HuH-7.5 (cell line): ENCODE results near the gene CCL2.

Source experiments
- DNase-seq: peaks from one replicate; pipeline ENCODE4 v3.0.0; 2011; ENCODE audit warnings: low spot score

The CCL2 gene

DNA sequence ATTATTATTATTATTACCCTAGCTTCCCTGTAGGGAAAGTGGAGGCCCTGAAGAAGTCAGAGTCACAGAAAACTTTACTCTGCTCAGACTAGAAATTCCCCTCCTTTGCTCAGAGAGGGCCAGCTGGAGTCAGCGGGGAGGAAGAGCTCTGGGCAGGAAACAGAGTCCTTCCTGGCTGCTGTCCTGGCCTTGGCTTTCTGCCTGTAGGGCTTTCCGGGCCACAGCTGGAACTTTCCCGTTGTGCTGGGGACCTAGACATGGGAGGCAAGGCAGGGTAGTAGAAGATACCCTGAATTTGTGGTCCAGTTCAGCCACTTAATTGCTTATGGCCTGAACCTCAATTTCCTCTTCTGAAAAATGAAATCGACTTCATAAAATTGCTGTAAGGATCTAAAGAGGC, 14.0 kb upstream of the CCL2 start:
- no peak for DNase-seq

- no peak for DNase-seq
Observed at GRCh38 chr17:34242587-34243363, 12.3 kb upstream of the CCL2 start.

GRCh38 chr17:34243364-34244320, 11.4 kb upstream of the CCL2 start:
- DNase-seq: no peak

DNA sequence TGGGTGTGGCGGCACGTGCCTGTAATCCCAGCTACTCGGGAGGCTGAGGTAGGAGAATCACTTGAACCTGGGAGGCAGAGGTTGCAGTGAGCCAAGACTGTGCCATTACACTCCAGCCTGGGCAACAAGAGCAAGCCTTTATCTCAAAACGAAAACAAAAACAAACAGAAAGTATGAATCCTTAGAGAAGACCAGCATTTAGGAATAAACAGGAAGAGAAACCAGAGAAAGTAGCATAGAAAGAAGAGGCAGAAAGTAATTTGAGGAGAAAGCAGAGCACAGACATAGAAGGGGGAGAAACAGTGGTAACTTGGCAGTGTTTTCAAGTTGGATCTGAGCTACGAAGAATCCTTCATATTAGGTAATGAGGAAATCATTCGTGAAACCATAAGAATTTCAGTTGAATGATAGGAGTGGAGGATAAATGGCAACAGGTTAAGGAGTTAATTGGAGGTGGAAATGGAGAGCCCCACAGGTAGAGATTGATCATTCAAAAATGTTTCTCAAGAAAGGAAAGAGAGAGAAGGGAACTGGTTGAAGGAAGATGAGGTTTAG, 9.7 kb upstream of the CCL2 start:
- DNase-seq: no peak

DNA sequence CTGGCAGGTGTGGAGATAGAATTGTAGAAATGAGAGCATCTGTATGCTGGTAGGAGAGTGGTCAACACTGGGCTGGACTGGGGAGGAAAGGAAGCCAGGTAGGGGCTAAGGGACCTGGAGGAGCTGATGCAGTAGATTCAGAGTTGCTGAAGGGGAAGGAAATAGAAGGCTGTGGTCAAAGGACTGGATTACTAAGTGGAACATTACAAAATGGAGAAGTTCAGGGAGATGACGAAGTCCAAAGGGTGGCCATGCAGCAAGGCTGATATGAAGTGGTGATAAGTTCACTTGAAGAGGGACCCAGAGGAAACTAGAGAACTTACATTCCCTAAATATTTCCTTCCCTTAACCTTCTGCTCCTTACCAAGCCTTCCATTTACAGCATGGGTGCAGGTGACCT, 8.6 kb upstream of the CCL2 start:
- no peak for DNase-seq

DNA sequence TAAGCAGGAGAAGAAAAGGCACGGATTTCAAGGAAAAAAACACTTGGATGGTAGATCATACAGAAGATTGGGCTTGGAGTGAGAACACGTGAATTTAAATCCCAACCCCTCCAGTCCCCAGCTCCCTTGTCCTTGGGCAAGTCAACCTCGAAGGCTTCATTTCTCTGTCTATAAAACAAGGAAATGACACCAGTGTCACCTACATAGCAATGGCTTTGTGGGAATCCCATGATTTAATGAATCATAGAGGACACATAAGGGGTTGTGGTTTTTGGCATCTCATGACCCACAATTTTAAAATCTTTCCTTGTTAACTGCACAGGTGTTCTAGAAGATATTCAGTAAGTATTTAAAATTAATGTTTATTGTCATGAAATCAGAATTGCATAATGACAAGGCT, 8.2 kb upstream of the CCL2 start:
- DNase-seq: no peak

DNA sequence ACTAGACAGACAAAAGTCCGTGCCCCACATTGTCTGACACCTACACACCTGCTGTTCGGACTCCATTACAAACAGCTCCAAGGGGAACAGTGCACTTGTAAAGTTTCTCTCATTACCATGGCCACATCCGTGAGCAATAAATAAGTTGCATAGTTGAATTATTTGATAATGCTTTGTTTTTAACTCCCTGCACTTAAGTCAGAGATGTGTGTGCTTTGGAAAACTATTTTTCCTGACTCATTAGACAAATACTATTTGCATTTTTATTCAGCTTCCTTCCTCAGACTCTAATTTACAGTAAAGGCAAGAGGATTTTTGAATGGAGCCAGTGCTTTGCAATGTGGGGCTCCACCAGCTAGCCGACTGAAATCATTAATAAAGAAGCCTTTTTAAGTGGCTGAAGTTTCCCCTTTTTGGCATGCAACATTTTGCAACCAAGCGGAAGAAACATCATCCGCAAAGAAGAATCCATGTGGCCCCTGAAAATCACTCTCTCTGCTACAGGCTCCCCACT, 6.5 kb upstream of the CCL2 start:
- no peak for DNase-seq

DNA sequence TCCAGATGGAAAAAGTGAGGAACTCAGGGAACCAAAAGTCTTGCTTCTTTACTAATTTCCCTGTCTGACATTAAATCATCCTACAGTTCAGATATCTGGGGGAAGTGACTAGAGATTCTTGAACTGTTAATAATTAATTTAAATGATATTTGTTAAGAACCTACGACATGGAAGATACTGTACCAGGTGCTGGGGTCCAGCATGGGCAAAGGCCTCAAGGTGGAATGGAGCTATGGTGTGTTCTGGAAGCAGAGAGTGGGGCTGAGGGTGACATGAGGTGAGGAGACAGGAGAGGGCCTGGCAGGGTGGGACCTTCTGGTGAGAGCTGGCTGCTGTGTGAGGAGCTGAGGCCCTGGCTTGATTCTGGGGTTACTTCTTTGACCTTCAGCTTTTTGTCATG, 6.0 kb upstream of the CCL2 start:
- DNase-seq: no peak

GRCh38 chr17:34249478-34249877, 5.6 kb upstream of the CCL2 start:
- no peak for DNase-seq

GRCh38 chr17:34251186-34251585, 3.9 kb upstream of the CCL2 start:
- DNase-seq: no peak

DNA sequence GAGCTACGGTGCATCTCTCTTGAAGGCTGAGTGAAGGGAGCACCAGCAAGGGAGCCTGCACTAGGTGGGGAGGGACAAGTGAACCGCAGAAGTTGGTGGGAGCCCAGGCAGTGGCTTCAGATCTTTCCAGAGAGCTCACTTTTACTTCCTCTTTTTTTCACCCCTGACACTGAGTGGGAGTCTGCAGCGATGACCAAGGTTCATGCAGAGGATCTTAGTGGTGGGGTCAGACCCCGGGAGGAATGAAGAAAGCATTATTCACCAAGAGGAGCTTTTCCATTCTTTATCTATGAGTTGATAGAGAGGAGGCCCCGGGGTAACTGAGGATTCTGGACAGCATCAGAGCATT, 3.0 kb upstream of the CCL2 start:
- no peak for DNase-seq

GRCh38 chr17:34252444-34253138, 2.5 kb upstream of the CCL2 start:
- no peak for DNase-seq

DNA sequence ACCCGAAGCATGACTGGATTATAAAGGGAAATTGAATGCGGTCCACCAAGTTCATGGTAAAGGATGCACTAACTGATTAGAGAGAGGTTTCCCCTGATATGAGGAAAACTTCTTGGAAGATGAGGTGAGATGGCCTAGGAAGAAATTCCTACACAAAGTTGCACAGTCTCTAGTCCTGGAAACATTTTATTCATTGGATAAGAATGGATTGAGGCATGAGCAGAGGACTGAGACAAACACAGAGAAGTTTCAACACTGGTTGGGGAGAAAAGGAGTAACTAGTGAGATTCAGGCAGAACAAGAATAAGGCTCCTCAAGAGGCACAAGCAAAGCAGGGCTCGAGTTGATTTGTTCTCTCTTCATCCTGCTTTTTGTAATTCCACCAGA, 2.0 kb upstream of the CCL2 start:
- DNase-seq: no peak

GRCh38 chr17:34254146-34254545, 939 bp upstream of the CCL2 start:
- no peak for DNase-seq

- no peak for DNase-seq
Observed at GRCh38 chr17:34255381-34255732, 272 bp downstream of the CCL2 start.

DNA sequence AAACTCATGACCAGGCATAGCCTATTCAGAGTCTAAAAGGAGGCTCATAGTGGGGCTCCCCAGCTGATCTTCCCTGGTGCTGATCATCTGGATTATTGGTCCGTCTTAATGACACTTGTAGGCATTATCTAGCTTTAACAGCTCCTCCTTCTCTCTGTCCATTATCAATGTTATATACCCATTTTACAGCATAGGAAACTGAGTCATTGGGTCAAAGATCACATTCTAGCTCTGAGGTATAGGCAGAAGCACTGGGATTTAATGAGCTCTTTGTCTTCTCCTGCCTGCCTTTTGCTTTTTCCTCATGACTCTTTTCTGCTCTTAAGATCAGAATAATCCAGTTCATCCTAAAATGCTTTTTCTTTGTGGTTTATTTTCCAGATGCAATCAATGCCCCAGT, 756 bp downstream of the CCL2 start:
- no peak for DNase-seq

GRCh38 chr17:34257299-34257985, 2.4 kb downstream of the CCL2 start:
- DNase-seq: no peak

- DNase-seq: no peak
Observed at GRCh38 chr17:34257986-34258326, 2.9 kb downstream of the CCL2 start.

DNA sequence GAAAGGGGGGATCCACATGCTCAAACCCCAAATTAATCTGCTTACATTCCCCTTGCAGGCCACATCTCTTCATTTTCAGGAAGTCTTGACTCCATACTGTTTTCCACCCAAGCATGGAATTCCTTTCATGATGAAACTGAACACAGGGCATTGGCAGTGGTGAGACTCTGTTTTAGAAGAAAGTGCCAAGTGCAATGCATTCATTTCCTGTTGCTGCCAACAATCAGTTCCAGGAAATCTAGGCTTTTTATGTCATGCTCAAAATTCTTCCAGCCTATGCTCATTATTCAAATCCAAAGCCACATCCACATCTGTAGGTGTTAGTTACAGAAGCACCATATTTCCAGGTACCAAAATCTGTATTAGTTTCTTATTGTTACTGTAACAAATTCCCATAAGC, 4.1 kb downstream of the CCL2 start:
- no peak for DNase-seq

- DNase-seq: no peak
Observed at GRCh38 chr17:34260861-34261260, 5.8 kb downstream of the CCL2 start.

- no peak for DNase-seq
Observed at GRCh38 chr17:34261568-34262337, 6.7 kb downstream of the CCL2 start.
